PC-3 (cell line): ENCODE results near the gene MYL6. TPM values are rescaled to one million over a fixed set of nuclear protein-coding genes. Genes with fewer than 3 reads are reported as not detected.

Source experiments
- ATAC-seq: fragments of 200-7000 bp; cut with Tn5 transposase; 2 replicates; pipeline ENCODE4 v1.9.1; 2020; ENCODE audit warnings: mild to moderate bottlenecking, moderate library complexity
- BruUV-seq: library from RNA; stranded (reverse); fragments of 400-500 nt; replicated peaks from 2 replicates; lab custom pipeline; 2021; lab: Mats Ljungman, UMichigan
- CTCF ChIA-PET: fragments of 300-600 bp; sonication (Branson Sonifier 250); formaldehyde crosslinking; loops from one replicate; lab custom pipeline; 2022; ENCODE audit warnings: antibody characterized with exemption; lab: Charles Lee
- POLR2A ChIA-PET: fragments of 300-600 bp; sonication (Branson Sonifier 250); formaldehyde crosslinking; loops from one replicate; lab custom pipeline; 2022; ENCODE audit warnings: antibody characterized with exemption; ENCODE audit not compliant: unreplicated experiment; lab: Charles Lee
- DNase-seq: peaks from one replicate; pipeline ENCODE4 v3.0.0-alpha.2; 2015
- H2AFZ ChIP-seq: fragments of 300-600 bp; sonication (generic); 2 replicates; pipeline ENCODE4 v1.6.0; 2016; ENCODE audit warnings: antibody characterized with exemption, low read length
- H3F3A ChIP-seq: fragments of 300-600 bp; sonication (generic); one replicate; pipeline ENCODE4 v1.6.0; 2017; ENCODE audit warnings: antibody characterized with exemption, low read length, control low read depth, mild to moderate bottlenecking; ENCODE audit not compliant: unreplicated experiment
- H3K27ac ChIP-seq: fragments of 300-600 bp; sonication (generic); 2 replicates; pipeline ENCODE4 v1.5.1; 2016; ENCODE audit warnings: mild to moderate bottlenecking, low read length
- H3K27me3 ChIP-seq: fragments of 300-600 bp; sonication (generic); 2 replicates; pipeline ENCODE4 v1.6.1; 2016; ENCODE audit warnings: low read length, mixed read lengths
- H3K36me3 ChIP-seq: fragments of 300-600 bp; sonication (generic); 2 replicates; pipeline ENCODE4 v1.6.1; 2016; ENCODE audit warnings: low read depth, mixed run types, low read length, mixed read lengths
- H3K4me1 ChIP-seq: fragments of 300-600 bp; sonication (generic); 2 replicates; pipeline ENCODE4 v1.5.1; 2016; ENCODE audit warnings: low read length; ENCODE audit not compliant: insufficient read depth
- H3K4me2 ChIP-seq: fragments of 300-600 bp; sonication (generic); 2 replicates; pipeline ENCODE4 v1.6.0; 2016; ENCODE audit warnings: low read length
- H3K4me3 ChIP-seq: fragments of 300-600 bp; sonication (generic); 2 replicates; pipeline ENCODE4 v1.5.1; 2016; ENCODE audit warnings: mild to moderate bottlenecking, low read length, mixed read lengths
- H3K79me2 ChIP-seq: fragments of 300-600 bp; sonication (generic); 2 replicates; pipeline ENCODE4 v1.6.1; 2017; ENCODE audit warnings: low read length, mixed read lengths
- H3K9ac ChIP-seq: fragments of 300-600 bp; sonication (generic); 2 replicates; pipeline ENCODE4 v1.6.0; 2016; ENCODE audit warnings: mild to moderate bottlenecking, low read length
- H3K9me2 ChIP-seq: fragments of 300-600 bp; sonication (generic); replicated peaks from 2 replicates; pipeline ENCODE4 v1.6.1; 2016; ENCODE audit warnings: mixed run types, low read length, mixed read lengths
- H3K9me3 ChIP-seq: fragments of 300-600 bp; sonication (generic); 2 replicates; pipeline ENCODE4 v1.6.1; 2016; ENCODE audit warnings: low read length, mixed read lengths
- H4K20me1 ChIP-seq: fragments of 300-600 bp; sonication (generic); 2 replicates; pipeline ENCODE4 v1.6.1; 2016; ENCODE audit warnings: low read length, mixed read lengths
- EZH2 ChIP-seq: fragments of 300-600 bp; sonication (generic); IDR thresholded peaks from one replicate; pipeline ENCODE4 v1.6.1; 2017; ENCODE audit warnings: antibody characterized with exemption, mild to moderate bottlenecking, low read length; ENCODE audit not compliant: unreplicated experiment
- EZH2phosphoT487 ChIP-seq: fragments of 300-600 bp; sonication (generic); IDR thresholded peaks from 2 replicates; pipeline ENCODE4 v1.6.1; 2018; ENCODE audit warnings: mild to moderate bottlenecking, antibody characterized with exemption, low read length, borderline replicate concordance
- intact Hi-C: fragments of 100-400 bp; cut with micrococcal nuclease; formaldehyde crosslinking; loops from 2 replicates; pipeline ENCODE4 v1.9.0; 2023
- total RNA-seq: library from RNA; depleted of rRNA; stranded (reverse); fragments of >200 nt; gene quantifications from 2 replicates; pipeline ENCODE4 v1.2.3, GENCODE V29; 2014
- TF ChIP-seq, protein P1 (sequence below): fragments of 300-600 bp; sonication (generic); conservative IDR thresholded peaks from 2 replicates; pipeline ENCODE4 v1.5.1; 2017; ENCODE audit warnings: antibody characterized with exemption, low read depth, mild to moderate bottlenecking, low read length

The MYL6 gene
- total RNA-seq, 1 experiment from 2014 or later, result 1,385 TPM

DNA sequence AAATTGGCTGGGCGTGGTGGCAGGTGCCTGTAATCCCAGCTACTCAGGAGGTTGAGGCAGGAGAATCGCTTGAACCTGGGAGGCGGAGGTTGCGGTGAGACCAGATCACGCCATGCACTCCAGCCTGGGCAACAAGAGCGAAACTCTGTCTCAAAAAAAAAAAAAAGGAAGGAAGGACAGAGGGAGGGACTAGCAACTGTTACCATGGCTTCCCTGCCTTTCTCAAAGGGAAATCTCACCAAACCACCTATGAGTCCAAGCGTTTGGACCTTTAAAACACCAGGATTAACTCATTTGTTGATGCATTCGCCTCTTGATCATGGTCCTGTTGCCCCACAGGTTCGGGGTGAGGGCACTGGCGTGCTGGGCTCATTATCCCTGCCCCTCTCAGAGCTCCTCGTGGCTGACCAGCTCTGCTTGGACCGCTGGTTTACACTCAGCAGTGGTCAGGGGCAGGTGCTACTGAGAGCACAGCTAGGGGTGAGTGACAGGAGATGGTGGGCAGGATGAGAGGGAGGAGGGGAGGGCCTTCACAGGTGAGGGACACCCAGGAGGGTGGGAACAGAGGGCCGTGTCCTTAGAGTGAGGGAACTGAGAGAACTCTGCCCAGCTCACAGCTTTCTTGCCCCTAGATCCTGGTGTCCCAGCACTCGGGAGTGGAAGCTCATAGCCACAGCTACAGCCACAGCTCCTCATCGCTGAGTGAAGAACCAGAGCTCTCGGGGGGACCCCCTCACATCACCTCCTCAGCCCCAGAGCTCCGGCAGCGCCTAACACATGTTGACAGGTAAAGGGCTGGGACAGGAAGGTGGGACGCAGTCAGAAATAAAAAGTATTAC, 16.0 kb upstream of the MYL6 start:
- no peaks in the 10 kb centered on the region for H4K20me1 ChIP-seq

DNA sequence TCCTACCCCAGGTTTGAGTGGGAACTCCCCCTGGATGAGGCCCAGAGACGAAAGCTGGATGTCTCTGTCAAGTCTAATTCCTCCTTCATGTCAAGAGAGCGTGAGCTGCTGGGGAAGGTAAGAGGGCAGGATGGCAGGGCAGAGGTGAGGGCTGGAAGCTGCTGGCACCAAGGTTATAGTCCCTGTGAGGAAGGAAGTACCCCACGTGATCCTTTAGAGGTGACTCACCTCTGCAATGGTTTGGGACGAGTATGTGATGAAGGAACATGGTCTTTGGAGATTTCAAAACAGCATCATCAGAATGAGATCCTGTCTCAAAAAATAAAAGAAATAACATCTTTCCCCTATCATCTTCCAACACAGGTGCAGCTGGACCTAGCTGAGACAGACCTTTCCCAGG, 14.9 kb upstream of the MYL6 start:
- no peak overlapping the region for H3K9ac ChIP-seq
- intact Hi-C loops, result no loop called here
- H2AFZ ChIP-seq, result no peak overlapping the region
- no peak overlapping the region for H3K4me2 ChIP-seq
- DNase-seq, result no peak
- H4K20me1 ChIP-seq, result no peaks in the 10 kb centered on the region
- H3K79me2 ChIP-seq, result no peaks in the 10 kb centered on the region
- BruUV-seq, result no TSS peak
- CTCF ChIA-PET, result no interaction called here
- H3K9me3 ChIP-seq, result no peaks in the 10 kb centered on the region
- H3K27me3 ChIP-seq, result no peaks in the 10 kb centered on the region
- no peaks in the 10 kb centered on the region for H3K9me2 ChIP-seq
- no peaks in the 10 kb centered on the region for H3F3A ChIP-seq
- peaks cover 11% of the 10 kb centered on the region for H3K4me1 ChIP-seq
- no peak overlapping the region for H3K27ac ChIP-seq
- peaks cover 44% of the 10 kb centered on the region for H3K36me3 ChIP-seq
- TF ChIP-seq, protein P1, sequence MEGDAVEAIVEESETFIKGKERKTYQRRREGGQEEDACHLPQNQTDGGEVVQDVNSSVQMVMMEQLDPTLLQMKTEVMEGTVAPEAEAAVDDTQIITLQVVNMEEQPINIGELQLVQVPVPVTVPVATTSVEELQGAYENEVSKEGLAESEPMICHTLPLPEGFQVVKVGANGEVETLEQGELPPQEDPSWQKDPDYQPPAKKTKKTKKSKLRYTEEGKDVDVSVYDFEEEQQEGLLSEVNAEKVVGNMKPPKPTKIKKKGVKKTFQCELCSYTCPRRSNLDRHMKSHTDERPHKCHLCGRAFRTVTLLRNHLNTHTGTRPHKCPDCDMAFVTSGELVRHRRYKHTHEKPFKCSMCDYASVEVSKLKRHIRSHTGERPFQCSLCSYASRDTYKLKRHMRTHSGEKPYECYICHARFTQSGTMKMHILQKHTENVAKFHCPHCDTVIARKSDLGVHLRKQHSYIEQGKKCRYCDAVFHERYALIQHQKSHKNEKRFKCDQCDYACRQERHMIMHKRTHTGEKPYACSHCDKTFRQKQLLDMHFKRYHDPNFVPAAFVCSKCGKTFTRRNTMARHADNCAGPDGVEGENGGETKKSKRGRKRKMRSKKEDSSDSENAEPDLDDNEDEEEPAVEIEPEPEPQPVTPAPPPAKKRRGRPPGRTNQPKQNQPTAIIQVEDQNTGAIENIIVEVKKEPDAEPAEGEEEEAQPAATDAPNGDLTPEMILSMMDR, result no peak
- TF ChIP-seq EZH2 (no peak), EZH2phosphoT487 (no peak)
- POLR2A ChIA-PET, result no interaction called here
- ATAC-seq, result no peak
- no peak overlapping the region for H3K4me3 ChIP-seq

More for the DNA sequence above, 16.0 kb upstream of the MYL6 start:
- Histone ChIP-seq H3K4me2 (no peak overlapping the region), H3K9ac (no peak overlapping the region), H2AFZ (no peak overlapping the region), H3K9me2 (no peaks in the 10 kb centered on the region), H3K9me3 (no peaks in the 10 kb centered on the region), H3K36me3 (peaks cover 54% of the 10 kb centered on the region), H3K4me1 (peaks cover 11% of the 10 kb centered on the region), H3K27ac (no peak overlapping the region), H3F3A (no peaks in the 10 kb centered on the region), H3K79me2 (no peaks in the 10 kb centered on the region), H3K27me3 (no peaks in the 10 kb centered on the region), H3K4me3 (no peak overlapping the region)
- ChIA-PET CTCF (no interaction called here), POLR2A (no interaction called here)
- ATAC-seq (no peak), DNase-seq (no peak)
- no TSS peak for BruUV-seq
- TF ChIP-seq, protein P1, result no peak
- TF ChIP-seq EZH2 (no peak), EZH2phosphoT487 (no peak)
- intact Hi-C loops, result no loop called here

GRCh38 chr12:56143870-56144269, 14.3 kb upstream of the MYL6 start:
- Histone ChIP-seq H4K20me1 (no peaks in the 10 kb centered on the region), H3K4me2 (no peak overlapping the region), H2AFZ (no peak overlapping the region), H3F3A (no peaks in the 10 kb centered on the region), H3K36me3 (peaks cover 37% of the 10 kb centered on the region), H3K79me2 (no peaks in the 10 kb centered on the region), H3K9me3 (no peaks in the 10 kb centered on the region), H3K9ac (no peak overlapping the region), H3K27me3 (no peaks in the 10 kb centered on the region), H3K4me3 (no peak overlapping the region), H3K27ac (no peak overlapping the region), H3K4me1 (peaks cover 11% of the 10 kb centered on the region), H3K9me2 (no peaks in the 10 kb centered on the region)
- BruUV-seq, result TSS peak; percentile 29
- ChIA-PET CTCF (no interaction called here), POLR2A (interaction anchor here (0.6 kb wide), 1 partner anchor 19 kb away, joined by 4 read pairs; no protein-coding TSS in a partner anchor)
- TF ChIP-seq, protein P1, result no peak
- TF ChIP-seq EZH2, result no peak
- TF ChIP-seq EZH2phosphoT487, result no peak
- intact Hi-C loops, result no loop called here
- DNase-seq, result no peak
- ATAC-seq, result no peak
